GM18499 (cell line): ENCODE results near the gene CERT1.

ENCODE experiments used
- ATAC-seq: cut with Tn5 transposase; IDR thresholded peaks from one replicate; pipeline ENCODE4 v1.9.1; 2021; ENCODE audit warnings: moderate number of reproducible peaks; ENCODE audit not compliant: insufficient read depth, unreplicated experiment

Gene CERT1

GRCh38 chr5:75482482-75482881, 28.9 kb downstream of the CERT1 start:
- ATAC-seq: no peak

GRCh38 chr5:75481024-75481423, 30.4 kb downstream of the CERT1 start:
- no peak for ATAC-seq

GRCh38 chr5:75475364-75475763, 36.1 kb downstream of the CERT1 start:
- ATAC-seq: no peak

DNA sequence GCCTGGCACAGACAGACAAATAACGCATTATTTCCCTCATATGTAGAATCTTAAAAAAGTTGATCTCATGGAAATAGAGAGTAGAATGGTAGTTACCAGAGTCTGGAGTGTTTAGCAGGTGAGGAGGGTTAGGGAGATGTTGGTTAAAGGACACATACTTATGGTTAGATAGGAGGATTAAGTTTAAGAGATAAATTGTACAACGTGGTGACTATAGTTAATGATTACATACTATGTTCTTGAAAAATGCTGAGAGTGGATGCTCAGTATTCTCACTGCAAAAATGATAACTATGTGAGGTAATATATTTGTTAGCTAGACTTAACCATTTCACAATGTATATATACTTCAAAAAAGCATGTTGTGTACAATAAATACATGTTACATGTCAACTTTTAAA, 38.0 kb downstream of the CERT1 start:
- ATAC-seq: no peak

DNA sequence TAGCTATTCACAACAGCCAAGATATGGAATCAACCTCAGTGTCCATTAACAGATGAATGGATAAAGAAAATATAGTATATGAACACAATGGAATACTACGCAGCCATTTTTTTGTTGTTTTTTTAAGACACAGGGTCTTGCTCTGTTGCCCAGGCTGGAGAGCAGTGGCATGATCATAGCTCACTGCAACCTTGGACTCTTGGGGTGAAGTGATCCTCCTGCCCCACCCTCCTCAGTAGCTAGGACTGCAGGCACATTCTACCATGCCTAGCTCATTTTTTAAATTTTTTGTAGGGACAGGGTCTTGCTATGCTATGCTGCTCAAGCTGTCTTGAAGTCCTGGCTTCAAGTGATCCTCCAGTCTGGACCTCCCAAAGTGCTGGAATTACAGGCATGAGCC, 38.5 kb downstream of the CERT1 start:
- ATAC-seq: no peak

DNA sequence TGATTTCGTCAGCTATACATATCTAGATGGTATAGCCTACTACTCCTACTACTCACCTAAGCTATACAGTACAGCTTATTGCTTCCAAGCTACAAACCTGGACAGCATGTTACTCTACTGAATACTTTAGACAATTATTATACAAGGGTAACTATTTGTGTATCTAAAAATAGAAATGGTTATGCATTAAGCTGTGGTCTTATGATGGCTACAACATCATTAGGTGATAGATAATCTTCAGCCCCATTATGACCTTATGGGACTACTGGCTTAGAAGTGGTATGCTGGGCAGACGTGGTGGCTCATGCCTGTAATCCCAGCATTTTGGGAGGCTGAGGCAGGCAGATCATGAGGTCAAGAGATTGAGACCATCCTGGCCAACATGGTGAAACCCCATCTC, 40.2 kb downstream of the CERT1 start:
- no peak for ATAC-seq

GRCh38 chr5:75469017-75469416, 42.4 kb downstream of the CERT1 start:
- ATAC-seq: no peak

- ATAC-seq: no peak
Observed at GRCh38 chr5:75468593-75468992, 42.8 kb downstream of the CERT1 start.

GRCh38 chr5:75466006-75466716, 45.3 kb downstream of the CERT1 start:
- ATAC-seq: no peak

- ATAC-seq: no peak
Observed at GRCh38 chr5:75465480-75465879, 45.9 kb downstream of the CERT1 start.

- no peak for ATAC-seq
Observed at GRCh38 chr5:75463726-75464125, 47.7 kb downstream of the CERT1 start.

DNA sequence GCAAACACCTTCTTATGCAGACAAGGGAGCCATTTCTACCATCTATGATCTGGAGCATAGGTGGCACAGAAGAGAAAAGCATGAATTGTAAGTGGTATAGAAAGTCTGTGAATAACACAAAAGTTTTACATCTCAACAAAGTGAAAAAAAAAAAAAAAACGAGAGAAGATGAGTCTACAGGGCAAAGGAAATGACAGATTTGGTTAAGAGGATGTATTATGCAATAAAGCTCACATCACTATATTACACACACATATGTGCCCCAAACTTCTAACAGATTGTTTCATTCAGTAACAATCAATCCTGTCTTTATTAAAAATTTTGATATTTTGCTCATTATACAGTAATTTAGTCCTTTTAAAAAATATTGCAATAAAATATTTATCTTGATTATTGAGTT, 49.8 kb downstream of the CERT1 start:
- ATAC-seq: no peak

DNA sequence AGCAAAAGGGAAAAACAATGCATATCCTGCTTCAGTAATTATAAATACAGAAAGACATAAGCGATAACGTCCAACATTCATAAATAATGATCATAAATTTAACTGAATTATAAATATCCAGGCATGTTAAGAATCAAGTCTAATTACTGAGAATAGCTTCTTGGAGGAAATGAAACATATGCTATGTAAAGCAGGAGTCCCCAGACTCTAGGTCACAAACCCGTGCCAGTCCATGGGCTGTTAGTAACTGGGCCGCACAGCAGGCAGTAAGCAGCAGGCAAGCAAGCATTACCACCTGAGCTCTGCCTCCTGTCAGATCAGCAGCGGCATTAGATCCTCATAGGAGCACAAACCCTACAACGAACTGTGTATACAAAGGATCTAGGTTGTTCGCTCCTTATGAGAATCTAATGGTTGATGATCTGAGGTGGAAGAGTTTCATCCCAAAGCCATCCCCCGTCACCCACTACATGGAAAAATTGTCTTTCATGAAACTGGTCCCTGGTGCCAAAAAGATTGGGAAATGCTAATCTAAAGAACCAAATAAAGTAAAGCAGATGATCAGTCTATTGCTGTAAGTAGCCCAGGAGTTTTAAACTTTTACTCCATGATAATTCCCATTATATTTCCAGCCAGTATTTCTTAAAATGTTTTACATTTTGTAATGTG, 50.4 kb downstream of the CERT1 start:
- ATAC-seq: no peak

GRCh38 chr5:75460532-75460931, 50.9 kb downstream of the CERT1 start:
- ATAC-seq: no peak

- no peak for ATAC-seq
Observed at GRCh38 chr5:75457691-75458090, 53.7 kb downstream of the CERT1 start.

DNA sequence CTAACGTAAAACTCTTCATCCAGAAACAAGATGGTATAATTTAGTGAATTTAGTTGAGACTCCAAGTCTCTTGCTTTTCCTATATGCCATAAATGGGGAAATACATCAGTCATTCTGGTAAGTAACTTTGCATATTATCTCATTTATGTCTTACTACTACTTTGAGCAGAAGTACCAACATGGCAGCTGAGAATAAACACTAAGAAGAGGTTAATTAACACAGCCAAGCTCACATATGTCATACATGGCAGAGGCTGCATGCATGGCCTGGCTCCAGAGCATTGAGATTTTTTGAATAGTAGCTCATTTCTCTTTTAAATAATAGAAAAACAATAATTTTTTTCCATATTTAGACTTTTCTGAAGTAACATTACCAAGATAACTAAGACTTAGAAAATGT, 54.3 kb downstream of the CERT1 start:
- ATAC-seq: no peak

- no peak for ATAC-seq
Observed at GRCh38 chr5:75450069-75450468, 61.4 kb downstream of the CERT1 start.

GRCh38 chr5:75446068-75446467, 65.4 kb downstream of the CERT1 start:
- ATAC-seq: no peak

GRCh38 chr5:75441560-75441959, 69.9 kb downstream of the CERT1 start:
- no peak for ATAC-seq

DNA sequence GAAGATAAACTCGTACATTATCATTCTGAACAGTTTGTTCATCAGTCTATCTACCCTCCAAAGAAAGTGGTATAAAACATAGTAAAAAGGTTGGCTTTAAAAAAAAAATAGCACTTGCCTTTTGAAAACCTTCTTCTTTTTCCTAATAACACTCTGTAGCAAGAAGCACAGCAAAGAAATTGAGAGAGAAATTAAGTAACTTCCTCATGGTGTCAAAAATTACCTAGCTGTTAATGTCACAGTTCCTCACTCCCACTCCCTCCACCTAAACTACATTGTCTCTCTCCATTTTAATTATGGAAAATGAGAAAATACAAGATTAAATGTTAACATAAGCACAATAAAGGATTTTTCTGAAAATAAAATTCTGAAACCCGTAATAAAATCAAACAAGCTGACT, 72.2 kb downstream of the CERT1 start:
- no peak for ATAC-seq

- no peak for ATAC-seq
Observed at GRCh38 chr5:75438722-75439121, 72.7 kb downstream of the CERT1 start.

GRCh38 chr5:75435096-75435495, 76.3 kb downstream of the CERT1 start:
- ATAC-seq: no peak
